IPS DF 6.9 (cell line): ENCODE data around the gene MRTFA.

Experiments
- DNase-seq: peaks from one replicate; pipeline ENCODE4 v3.0.0-alpha.2; 2013; ENCODE audit warnings: low read depth, low spot score
- H3K27ac ChIP-seq: one replicate; pipeline ENCODE4 v1.5.1; 2013; ENCODE audit warnings: low read length, control low read depth
- H3K27me3 ChIP-seq: 2 replicates; pipeline ENCODE4 v1.6.1; 2013; ENCODE audit warnings: mild to moderate bottlenecking, low read length; ENCODE audit not compliant: control insufficient read depth, insufficient read depth
- H3K36me3 ChIP-seq: 2 replicates; pipeline ENCODE4 v1.6.1; 2013; ENCODE audit warnings: low read length; ENCODE audit not compliant: control insufficient read depth, insufficient read depth
- H3K4me1 ChIP-seq: 2 replicates; pipeline ENCODE4 v1.6.1; 2013; ENCODE audit warnings: low read length; ENCODE audit not compliant: control insufficient read depth, insufficient read depth
- H3K4me3 ChIP-seq: 2 replicates; pipeline ENCODE4 v1.5.1; 2013; ENCODE audit warnings: mild to moderate bottlenecking, low read length
- H3K9me3 ChIP-seq: 2 replicates; pipeline ENCODE4 v1.6.1; 2013; ENCODE audit warnings: low read length, inconsistent platforms; ENCODE audit not compliant: control insufficient read depth, insufficient read depth
- WGBS: extraction: QIAGEN DNeasy Blood & Tissue Kit; methylation state at CpG from one replicate; pipeline ENCODE4 v1.1.7; 2013; ENCODE audit warnings: mixed read lengths, missing lambda C conversion rate; ENCODE audit not compliant: insufficient read length, insufficient coverage; 5-methylcytosine and 5-hydroxymethylcytosine counted together

MRTFA gene

DNA sequence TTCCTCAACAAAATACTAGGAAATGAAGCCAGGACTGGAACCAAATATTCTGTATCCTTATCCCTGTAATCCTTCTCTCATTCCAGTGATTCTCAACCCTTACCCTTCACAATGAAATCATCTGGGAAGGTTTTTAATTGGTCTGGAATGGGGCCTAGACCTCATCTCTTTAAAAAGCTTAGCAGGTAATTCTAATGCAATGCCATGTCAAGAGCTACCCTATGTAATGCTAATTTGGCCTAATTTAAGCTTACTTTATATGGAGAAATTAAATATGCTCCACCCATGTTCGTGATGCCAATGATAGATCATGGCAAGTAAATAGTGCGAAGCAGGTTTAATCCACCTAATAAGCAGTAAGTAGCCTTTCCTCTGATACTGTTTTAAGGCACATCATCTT, 164.5 kb downstream of the MRTFA start:
- no peaks in the 10 kb centered on the region for H3K9me3 ChIP-seq
- H3K27ac ChIP-seq, result no peak overlapping the region
- WGBS, result no CpG with 5 or more reads among the region's 2 CpGs
- no peak for DNase-seq
- H3K4me3 ChIP-seq, result no peak overlapping the region
- H3K27me3 ChIP-seq, result no peaks in the 10 kb centered on the region
- 0 out of 2 replicates have a peak, but pooled peaks cover 1% of the 10 kb centered on the region for H3K4me1 ChIP-seq
- H3K36me3 ChIP-seq, result no peaks in the 10 kb centered on the region

DNA sequence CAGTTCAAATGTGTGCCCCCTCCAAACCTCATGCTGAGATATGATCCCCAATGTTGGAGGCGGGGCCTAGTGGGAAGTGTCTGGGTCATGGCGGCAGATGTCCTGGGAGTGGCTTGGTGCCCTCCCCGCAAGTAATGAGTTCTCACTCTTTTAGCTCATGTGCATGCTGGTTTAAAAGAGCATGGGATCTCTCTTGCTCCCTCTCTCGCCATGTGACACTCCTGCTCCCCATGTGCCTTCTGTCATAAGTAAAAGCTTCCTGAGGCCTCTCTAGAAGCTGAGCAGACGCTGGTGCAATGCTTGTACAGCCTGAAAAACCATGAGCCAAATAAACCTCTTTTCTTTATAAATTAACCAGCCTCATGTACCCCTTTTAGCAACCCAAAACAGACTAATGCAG, 167.3 kb downstream of the MRTFA start:
- Histone ChIP-seq H3K27ac (no peak overlapping the region), H3K36me3 (no peaks in the 10 kb centered on the region), H3K4me3 (no peak overlapping the region), H3K4me1 (no peaks in the 10 kb centered on the region), H3K27me3 (no peaks in the 10 kb centered on the region), H3K9me3 (no peaks in the 10 kb centered on the region)
- no peak for DNase-seq
- no CpG with 5 or more reads among the region's 5 CpGs for WGBS

DNA sequence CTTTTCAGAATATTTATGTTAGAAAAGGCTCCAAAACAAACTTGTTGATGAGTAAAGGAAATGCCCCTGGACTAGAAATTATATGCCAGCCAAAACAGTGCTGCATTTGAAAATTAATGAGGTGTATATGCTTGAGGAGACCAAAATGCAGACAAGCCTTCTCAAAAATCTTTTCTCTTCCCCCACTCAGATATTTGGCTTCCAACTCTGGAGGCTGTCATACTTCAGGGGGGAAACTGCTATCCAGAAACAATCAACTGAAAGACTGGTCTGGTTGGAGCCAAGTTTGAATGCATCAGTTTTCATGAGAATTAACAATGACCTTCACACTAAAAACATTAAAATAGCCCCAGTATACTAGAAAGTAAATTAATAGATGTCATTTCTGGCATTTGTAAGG, 167.9 kb downstream of the MRTFA start:
- Histone ChIP-seq H3K27ac (no peak overlapping the region), H3K36me3 (no peaks in the 10 kb centered on the region), H3K4me1 (no peaks in the 10 kb centered on the region), H3K9me3 (no peaks in the 10 kb centered on the region), H3K27me3 (no peaks in the 10 kb centered on the region), H3K4me3 (no peak overlapping the region)
- no peak for DNase-seq

DNA sequence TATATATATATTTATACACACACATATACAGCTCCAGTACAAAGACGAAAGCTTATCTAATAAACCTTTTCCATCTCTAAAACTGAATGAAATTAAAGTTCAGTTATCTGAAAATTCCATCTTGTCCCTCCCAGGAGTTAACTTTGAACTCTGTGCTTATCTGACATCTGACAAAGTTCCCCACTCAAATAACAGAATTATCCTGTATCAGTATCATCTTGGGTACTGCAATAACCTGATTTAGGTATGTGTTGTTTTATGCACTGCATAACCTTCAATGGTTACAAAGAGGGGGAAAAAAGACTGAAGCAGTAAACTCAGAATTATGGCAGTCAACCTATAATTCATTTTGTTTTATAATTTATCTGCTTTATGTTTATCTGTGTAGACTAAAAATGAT, 169.5 kb downstream of the MRTFA start:
- Histone ChIP-seq H3K36me3 (no peaks in the 10 kb centered on the region), H3K27ac (no peak overlapping the region), H3K4me3 (no peak overlapping the region), H3K4me1 (no peaks in the 10 kb centered on the region), H3K9me3 (no peaks in the 10 kb centered on the region), H3K27me3 (no peaks in the 10 kb centered on the region)
- no CpG with 5 or more reads among the region's 1 CpG for WGBS
- DNase-seq, result no peak

DNA sequence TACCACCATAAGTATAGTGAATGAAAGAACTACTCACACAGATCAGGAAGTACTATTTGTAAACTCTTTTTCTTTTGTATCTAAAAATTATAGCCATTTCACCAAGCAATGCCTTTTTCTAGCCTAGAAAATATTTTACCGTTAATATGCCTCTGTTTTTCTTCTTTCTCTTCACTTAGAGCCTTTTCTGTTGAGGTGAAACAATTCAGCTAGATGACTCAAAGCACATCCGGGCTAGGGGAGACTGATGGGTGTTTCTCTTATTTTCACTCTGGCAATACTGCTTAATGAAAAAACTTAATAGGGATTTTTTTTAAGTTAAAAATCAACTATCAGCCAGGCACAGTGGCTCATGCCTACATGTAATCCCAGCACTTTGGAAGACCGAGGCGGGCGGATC, 172.8 kb downstream of the MRTFA start:
- H3K36me3 ChIP-seq, result no peaks in the 10 kb centered on the region
- WGBS, result no CpG with 5 or more reads among the region's 5 CpGs
- H3K4me3 ChIP-seq, result no peak overlapping the region
- no peaks in the 10 kb centered on the region for H3K9me3 ChIP-seq
- H3K4me1 ChIP-seq, result no peaks in the 10 kb centered on the region
- no peaks in the 10 kb centered on the region for H3K27me3 ChIP-seq
- H3K27ac ChIP-seq, result no peak overlapping the region
- no peak for DNase-seq

DNA sequence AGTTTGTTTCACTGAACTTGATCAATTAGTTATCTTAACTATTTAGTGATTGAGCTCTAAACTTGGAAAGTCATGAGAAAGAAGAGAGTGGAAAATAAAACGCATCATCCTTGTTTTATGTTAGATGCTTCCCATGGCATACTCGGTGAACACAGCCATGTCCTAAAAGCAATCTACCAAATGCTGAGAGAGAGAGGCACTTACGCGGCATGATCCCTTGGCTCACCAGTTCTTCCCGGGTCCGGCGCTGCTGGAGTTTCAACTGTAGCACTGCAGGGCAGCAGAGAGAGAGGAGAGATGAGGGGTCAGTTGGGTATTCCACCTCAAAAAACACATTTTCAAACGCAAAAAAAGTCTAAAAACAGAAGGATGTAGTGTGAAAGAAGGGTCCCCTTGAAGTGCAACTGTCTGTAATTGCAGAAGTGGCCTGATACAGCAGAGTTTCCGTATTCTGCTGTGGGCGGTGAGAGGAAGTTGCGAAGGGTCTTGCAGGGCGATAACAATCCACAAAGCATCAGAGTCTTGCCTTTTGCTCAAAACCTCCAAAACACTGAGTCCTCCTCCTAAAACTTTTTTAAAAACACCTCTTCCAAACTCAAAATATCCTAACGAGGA, 173.4 kb downstream of the MRTFA start:
- no peaks in the 10 kb centered on the region for H3K36me3 ChIP-seq
- no peaks in the 10 kb centered on the region for H3K4me1 ChIP-seq
- 100% methylated on average over 1 of the region's 13 CpGs for WGBS
- H3K9me3 ChIP-seq, result no peaks in the 10 kb centered on the region
- H3K27ac ChIP-seq, result no peak overlapping the region
- H3K27me3 ChIP-seq, result no peaks in the 10 kb centered on the region
- no peak for DNase-seq
- no peak overlapping the region for H3K4me3 ChIP-seq

DNA sequence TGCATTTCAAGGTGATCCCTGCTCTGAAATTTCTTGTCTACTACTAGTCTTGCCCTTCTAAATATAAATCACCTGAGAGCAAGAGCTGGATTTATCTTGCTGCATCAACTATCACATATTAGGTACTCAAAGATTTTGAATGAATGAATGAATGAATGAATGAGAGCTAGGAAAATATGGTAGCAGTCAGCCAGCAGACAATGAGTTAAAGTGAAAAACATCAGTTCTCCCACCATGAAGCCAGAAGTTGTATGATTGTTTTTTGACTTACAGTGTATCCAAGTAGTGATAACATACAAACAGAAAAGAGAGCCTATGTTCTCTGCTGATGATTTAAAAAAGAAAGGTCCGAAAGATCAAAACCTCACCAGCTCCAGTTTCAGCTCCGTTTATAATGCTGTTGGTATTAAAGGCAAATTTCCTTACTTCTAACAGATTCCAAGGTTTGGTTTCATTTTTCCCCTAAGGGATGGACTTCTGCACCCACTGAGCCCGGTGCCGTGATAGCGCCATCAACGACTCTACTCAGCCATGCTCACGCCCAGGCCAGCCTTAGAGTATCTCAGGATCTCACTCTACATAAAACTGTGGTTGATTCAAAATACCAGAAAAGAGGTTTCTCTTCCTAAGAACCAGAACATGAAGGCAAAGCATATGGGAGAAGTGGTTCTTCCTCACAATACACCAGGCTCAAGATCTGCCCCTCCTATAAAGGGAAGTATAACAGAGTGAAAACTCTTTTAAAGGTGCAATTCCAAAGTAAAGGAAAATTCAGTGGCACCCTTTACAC, 174.1 kb downstream of the MRTFA start:
- H3K27ac ChIP-seq, result no peak overlapping the region
- H3K27me3 ChIP-seq, result no peaks in the 10 kb centered on the region
- no peaks in the 10 kb centered on the region for H3K9me3 ChIP-seq
- WGBS, result no CpG with 5 or more reads among the region's 7 CpGs
- H3K36me3 ChIP-seq, result no peaks in the 10 kb centered on the region
- no peaks in the 10 kb centered on the region for H3K4me1 ChIP-seq
- H3K4me3 ChIP-seq, result no peak overlapping the region
- DNase-seq, result no peak

DNA sequence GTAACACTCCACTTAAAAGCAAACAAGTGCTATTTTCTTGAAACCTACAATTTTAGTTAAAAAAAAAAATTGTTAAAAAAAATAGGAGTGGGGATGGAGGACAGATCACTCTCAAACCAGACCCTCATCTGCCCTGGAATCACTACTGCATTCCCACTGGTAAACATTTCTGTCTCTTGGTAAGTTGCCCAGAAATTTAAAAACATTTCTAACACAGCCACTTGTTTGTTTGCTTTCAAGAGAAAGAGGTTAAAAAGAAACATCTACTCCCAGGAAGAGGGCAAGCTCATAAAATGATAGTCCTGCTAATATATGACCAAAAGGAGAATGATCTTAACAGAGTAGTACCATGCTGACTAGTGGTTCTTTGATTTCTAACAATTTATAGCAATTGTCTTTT, 182.8 kb downstream of the MRTFA start:
- no peaks in the 10 kb centered on the region for H3K9me3 ChIP-seq
- no peak overlapping the region for H3K27ac ChIP-seq
- no peak for DNase-seq
- no peak overlapping the region for H3K4me3 ChIP-seq
- H3K4me1 ChIP-seq, result peaks cover 2% of the 10 kb centered on the region; the same call in 1 of the 2 replicates
- no peaks in the 10 kb centered on the region for H3K36me3 ChIP-seq
- no peaks in the 10 kb centered on the region for H3K27me3 ChIP-seq

DNA sequence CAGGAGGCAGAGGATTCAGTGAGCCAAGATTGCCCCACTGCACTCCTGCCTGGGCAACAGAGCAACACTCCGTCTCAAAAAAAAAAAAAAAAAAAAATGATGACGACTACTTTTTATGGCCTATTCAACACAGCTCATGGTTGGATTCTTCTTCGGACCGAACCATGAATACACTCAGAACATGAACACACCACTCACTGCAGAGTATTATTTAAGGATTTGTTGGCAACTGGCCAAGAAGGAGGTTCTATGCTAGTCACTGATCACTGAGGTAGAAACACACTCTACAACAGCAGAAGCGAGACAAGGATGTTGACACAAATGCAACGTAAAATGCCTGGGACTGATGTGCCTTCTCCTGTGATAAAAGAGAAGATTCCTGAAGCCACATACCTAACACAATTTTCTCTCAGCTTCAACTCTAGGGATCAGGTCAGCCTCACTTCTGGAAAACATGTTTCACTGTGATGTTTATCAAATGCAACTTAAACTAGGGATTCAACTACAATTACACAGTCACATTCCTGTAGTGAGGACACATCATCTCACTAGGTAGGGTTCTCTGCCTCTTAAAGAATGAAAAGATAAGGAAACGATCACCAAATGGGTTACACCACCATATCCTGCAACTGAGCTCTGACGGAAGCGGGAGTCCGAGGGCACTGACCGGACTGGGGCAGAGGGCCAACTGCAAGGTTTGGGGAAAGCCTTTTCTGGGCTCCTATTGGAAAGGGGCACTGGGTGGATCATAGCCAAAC, 183.6 kb downstream of the MRTFA start:
- Histone ChIP-seq H3K27ac (no peak overlapping the region), H3K4me1 (peaks cover 2% of the 10 kb centered on the region; the same call in 1 of the 2 replicates), H3K4me3 (no peak overlapping the region), H3K36me3 (no peaks in the 10 kb centered on the region), H3K27me3 (no peaks in the 10 kb centered on the region), H3K9me3 (no peaks in the 10 kb centered on the region)
- DNase-seq, result no peak
- WGBS, result no CpG with 5 or more reads among the region's 11 CpGs

DNA sequence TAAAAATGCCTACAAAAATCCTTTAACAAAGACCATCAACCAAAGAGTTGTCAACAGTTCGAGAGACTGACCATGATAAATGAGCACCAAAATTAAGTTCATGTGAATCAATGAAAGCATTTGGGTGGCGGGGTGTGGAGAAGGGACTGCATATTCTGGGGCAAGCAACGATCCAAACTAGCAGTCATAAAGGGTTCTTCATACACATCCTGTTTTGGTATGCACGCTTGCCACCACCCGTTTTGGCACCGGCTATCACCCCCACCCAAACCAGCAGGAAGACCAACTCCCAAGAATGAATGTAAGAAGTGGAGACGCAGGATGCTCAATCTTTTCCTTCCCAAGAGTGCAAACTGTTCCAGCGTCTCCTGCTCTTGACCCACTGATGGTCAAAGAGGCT, 185.3 kb downstream of the MRTFA start:
- Histone ChIP-seq H3K9me3 (no peaks in the 10 kb centered on the region), H3K4me3 (no peak overlapping the region), H3K36me3 (no peaks in the 10 kb centered on the region), H3K27ac (no peak overlapping the region), H3K4me1 (peaks cover 2% of the 10 kb centered on the region; the same call in 1 of the 2 replicates), H3K27me3 (no peaks in the 10 kb centered on the region)
- no peak for DNase-seq
- no CpG with 5 or more reads among the region's 8 CpGs for WGBS
